HUDEP-2 (cell line): ENCODE measurements around the gene EMILIN3.

Experiments used
- DNase-seq, 76 experiments: peaks; one replicate each; lab custom pipeline; 2025; ENCODE audit not compliant: unreplicated experiment in 76 of 76; lab: John Stamatoyannopoulos, UW

EMILIN3 gene

DNA sequence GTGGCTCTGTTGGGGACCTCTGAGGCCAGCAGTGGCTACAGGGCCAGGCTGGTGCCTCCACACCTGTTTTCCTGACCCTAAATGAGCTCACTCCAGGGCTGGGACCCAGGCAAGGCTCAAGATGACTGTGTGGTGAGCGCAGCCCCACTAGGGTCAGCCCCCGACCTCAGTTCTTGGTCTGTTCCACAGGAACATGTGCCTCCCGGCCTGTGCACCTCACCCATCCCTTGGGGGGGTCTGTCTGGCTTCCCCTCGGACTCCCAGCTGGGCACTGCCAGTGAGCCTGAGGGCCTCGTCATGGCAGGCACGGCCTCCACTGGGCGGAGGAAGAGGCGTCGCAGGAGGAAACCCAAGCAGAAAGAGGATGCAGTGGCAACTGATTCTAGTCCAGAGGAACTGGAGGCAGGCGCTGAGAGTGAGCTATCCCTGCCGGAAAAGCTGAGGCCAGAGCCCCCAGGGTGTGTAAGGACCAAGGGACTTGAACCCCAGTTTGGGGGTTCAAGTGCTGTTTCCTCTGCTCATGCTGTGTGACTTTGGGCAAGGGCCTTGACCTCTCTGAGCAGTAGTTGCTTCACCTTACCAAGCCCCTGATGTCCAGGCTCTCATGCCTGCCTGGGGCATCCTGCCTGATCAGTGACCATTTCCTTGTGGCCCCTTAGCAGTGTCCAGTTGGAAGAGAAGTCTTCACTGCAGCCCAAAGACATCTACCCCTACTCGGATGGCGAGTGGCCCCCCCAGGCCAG is 18.0 kb downstream of the EMILIN3 start:
- DNase-seq, result no peak

DNA sequence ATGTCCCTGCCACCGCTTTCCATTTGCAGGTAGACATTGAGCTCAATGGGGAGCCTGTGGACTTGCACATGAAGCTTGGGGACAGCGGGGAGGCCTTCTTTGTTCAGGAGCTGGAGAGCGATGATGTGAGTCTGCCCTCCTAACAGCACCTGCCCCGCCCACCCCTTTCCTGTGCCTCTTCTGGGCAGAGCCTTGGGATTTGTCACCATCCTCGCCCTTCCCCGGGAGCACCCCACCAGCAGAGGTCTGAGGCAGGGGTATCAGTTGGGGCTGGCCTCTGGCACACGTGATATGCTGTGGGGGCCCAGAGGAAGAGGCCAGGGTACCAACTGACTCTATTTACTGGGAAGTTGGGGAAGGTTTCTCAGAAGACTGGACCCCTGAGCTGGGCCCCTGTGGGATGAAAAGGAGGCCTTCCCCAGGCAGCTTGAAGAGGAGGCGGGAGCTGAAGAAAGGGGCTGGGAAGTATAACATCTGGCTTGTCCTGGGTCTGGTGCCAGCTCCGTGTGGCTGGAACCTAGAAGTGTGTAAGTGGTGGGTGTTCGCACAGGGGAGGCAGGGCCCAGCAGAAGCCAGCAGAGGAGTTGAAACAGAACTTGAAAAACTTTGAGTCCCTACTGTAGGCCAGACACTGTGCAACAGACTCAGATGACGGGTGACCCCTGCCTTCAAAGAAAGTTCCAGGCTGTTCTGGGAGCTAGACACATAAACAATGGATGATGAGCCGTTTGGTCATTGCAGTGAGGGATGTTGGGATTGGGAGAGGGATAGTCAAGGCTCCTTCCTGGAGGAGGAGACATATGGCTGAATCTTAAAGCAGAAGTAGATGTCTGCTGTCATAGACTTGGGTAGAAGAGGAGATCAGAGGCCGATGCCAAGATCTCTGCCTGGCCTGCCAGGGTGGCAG is 18.8 kb downstream of the EMILIN3 start:
- DNase-seq, result no peak

DNA sequence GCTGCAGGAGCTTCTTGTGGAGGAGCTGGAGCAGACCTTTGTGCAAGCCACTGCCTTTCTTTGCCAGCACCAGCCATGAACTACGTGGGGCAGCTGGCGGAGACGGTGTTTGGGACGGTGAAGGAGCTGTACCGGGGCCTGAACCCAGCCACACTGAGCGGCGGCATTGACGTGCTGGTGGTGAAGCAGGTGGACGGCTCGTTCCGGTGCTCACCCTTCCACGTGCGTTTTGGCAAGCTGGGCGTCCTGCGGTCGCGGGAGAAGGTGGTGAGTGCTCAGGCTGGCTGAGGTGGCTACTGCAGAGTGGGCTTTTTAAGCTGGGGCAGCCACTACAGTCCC is 20.9 kb downstream of the EMILIN3 start:
- DNase-seq, result no peak

DNA sequence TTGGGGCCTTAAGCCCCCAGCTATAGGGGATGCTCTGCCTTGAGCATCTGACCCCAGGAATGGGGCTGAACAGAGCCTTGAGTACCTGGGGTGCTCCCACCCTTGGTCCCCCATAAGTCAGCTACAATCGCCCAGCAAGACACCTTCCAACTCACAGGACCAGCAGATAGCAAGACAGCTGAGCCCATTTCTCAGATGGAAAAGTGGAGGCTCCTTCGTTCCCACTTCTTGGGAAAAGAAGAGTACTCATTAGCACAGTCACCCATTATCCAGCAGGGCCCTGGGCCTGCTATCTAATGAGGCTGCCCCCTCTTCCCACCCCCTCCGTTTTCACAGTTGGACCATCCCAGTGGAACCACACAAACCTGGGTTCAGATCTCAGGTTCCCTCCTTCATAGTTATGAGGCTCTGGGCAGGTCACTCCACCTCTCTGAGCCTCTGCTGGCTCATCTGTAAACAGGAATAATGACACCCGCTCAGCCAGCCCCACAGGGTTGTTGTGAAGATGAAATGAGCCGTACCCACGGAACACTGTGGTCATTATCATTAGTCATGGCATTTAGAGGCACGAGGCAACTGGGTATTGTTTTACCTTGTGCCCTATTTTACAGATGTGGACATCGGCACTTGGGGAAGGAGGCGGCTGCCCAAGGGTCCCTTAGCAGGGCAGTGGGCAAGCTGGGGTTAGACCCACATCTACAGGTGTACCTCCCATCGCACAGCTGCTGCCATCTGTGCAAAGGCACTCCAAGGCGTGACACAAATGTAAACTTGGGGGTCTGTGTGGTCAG is 21.5 kb downstream of the EMILIN3 start:
- no peak for DNase-seq

DNA sequence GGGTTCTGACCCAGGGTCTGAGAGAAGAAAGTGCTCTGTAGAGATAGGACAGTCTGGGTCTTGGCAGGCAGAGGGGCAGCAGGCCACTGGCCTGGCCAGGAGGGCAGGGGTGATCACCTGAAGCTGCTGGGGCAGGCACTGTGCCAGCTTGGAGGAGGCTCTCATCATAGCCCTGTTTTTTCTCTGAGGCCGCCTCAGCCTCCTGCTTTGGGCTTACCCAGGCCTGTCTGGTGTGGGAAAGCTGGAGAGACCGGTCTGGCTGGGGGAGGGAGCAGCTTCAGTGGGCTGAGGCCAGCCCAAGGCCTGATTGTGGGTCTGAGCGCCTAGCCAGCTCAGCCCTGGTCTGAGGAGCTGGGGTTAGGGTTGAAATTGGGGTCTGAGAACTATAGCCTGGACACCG is 22.1 kb downstream of the EMILIN3 start:
- no peak for DNase-seq

DNA sequence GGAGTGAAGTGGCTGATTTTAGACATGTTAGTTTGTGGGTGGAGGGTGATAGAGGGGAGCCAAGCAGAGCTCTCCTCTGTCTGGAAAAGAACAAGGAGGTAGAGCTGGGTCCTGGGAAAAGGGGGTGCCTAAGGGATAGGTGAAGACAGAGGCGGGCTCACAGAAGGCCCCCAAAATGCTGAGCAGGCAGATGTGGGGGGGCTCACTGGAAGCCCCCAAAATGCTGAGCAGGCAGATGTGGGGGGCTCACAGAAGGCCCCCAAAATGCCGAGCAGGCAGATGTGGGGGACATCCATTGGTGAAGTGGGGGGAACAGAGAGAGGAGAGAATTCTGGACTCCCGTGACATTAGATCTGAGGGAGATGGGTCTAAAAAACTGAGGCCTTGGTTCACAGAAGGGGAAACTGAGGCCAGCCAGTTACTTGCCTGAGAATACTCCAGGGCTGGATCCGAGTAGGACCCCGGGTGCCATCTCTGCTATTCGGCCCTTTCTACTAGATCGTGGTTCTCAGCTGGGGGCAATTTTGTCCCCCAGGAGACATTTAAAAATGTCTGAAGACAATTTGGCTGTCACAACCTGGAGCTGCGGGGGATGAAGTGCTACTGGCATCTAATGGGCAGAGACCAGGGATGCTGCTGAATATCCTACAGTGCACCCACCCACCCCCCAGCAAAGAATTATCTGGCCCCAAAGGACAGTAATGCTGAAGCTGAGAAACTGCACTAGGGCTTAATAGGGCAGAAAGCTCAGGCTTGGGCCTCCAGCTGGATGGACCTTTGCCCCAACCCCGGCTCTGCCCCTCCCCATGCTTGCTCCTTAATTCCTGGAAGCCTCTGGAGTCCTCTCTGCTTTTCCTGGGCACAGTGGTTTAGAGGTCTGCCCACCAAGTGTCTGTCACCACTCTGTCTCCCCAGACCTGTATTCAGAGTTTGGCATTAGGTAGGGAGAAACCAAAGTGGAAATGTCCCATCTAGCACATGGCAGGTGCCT is 23.8 kb downstream of the EMILIN3 start:
- DNase-seq, result no peak

DNA sequence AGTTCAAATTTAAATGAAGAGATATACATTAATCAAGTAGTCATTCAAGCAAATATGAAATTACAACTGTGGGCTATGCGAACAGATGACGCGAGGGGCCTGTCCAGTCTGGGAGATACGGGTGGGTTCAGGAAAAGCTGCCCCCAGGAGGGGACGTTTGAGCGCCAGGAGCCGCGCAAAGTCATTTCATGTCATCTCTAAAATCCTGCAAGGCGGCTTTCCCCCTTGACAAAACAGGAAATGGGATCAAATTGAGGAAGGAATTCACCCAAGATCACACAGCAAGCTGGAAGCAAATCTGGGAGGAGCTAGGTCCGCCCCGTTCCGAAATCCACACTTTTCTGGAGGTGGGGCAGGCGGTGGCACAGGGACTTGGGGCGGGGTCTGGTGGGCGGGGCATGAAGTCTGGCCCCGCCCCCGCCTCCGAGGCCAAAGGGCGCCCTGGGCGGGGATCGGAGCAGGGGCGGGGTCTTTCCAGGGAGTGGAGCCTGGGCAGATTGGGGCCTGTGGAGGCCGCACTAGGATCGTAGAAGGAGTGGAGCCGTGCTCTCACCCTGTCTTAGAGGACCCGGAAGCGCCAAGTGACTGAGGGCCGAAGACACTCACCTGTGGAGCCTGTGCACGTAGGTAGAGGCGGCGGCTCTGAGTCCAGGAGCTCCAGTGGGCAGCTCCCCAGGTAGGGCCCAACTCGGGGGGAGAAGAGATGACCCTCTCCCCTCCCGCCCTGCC is 26.1 kb downstream of the EMILIN3 start, which contains the start of gene LPIN3:
Gene LPIN3 (plus strand): TSS at position 495 of the 729 bp plus-strand sequence. CDS start 4,983 bp downstream, outside the sequence.
- peak in 74 of 76 experiments; percentile 17 to 91 (median 76) for DNase-seq

DNA sequence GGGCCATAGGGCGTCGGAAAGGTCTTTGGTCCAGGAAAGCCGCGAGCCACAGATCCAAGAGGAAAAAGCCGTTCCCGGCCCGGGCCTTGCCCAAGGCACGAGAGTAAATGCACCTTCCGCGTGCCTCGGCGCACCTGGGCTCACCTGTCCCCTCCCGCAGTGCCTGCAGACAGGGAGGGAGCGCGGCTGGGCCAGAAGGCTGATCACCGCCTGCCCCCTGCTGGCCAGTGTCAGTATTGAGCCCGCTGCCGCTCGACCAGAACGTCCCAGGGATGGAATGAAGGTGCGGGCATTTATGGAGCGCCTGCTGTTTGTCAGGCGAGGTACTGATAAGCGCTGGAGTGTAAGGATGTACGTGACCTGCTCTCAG is 26.7 kb downstream of the EMILIN3 start:
- DNase-seq, result peak in 74 of 76 experiments; percentile 9 to 86 (median 65)

DNA sequence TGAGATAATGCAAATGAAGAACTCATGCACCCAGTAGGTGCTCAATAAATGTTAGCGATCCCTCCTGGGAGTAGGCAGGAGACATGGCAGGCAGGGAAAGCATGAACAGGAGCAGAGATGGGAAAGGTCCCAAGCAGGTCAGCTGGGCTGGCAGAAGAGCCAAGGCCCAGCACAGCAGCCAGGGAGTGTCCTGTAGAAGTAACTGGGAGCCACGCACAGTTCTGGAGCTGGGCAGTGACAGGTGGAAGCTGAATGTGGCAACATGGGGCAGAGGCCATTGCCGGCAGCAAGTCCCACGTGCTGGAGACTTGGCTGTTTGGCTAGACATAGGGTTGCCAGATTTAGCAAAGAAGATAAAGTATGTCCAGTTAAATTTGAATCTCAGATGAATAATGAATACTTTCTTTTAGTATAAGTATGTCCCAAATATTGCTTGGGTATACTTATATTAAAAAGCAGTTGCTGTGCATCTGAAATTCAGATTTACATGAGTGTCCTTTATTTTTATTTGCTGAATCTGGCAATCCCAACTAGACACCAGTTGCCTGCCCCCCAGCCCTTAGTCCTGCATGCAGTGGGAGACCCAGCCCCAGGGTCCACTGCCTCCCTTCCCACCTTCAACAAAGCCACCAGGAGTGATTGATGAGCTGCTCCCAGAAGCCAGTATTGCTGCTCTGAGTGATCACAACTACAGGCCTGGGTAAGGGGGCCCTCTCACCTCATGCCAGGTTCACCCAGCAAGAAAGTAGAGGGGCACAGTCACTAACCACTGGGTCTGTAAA is 29.7 kb downstream of the EMILIN3 start:
- no peak for DNase-seq

DNA sequence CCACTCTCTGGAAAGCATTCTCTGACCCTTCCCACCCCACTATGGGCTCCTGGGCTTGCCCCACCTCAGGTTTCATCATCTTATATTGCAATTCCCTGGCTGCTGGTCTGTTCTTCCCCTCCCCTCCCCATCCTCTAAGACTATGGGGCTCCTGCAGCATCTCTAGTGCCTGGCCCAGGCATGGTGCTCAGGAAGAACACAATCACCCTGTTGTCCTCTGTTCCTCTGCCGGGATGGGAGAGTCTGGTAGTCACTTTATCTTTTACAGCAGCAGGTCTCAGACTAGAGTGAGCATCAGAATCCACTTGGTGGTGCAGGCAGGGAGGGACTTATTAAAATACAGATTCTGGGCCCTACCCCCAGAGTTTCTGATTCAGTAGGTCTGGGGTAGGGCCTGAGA is 31.0 kb downstream of the EMILIN3 start:
- no peak for DNase-seq

DNA sequence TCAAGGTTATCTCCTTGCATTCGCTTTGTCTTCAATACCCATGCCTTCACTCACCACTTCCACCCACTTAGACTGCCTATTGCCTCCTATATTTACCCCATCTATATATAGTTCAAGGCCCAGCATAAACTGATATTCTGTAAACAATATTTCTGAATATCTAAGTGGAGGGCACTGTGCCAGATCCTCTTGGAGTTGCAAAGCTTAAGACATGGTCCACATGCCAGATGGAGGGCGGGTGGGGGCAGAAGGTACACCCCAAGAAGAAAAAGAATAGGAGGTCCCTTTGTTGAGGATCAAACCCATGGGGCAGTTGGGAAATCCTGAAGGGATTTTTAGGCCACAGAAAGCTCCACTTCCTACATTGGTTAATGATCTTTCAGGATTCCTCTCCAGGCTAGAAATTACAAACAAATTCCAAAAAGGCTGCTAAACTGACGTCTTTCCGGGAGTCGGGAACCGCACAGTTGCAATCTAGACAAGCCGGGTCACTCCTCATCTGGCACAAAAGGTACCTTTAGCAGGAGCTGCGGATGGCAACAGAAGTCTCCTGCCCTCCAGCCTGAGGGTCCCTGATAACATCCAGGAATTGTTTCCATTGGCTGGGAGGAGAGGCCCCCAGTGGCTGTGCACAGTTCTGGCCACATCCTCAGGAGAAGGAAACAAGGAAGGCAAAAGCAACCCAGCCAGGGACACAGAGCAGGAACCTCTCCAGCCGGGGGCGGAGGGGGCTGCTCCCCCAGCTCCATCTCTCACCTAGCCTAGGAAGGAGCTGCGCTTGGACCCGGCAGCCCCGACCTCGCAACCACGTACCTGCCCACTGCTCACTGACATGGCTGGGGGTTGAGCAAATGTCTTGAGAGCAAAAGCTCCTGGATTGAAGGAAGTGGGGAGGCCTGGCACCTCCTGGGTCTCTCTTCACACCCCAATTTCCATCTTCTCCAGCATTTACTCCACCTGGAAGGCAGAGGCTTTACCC is 31.9 kb downstream of the EMILIN3 start:
- no peak for DNase-seq

DNA sequence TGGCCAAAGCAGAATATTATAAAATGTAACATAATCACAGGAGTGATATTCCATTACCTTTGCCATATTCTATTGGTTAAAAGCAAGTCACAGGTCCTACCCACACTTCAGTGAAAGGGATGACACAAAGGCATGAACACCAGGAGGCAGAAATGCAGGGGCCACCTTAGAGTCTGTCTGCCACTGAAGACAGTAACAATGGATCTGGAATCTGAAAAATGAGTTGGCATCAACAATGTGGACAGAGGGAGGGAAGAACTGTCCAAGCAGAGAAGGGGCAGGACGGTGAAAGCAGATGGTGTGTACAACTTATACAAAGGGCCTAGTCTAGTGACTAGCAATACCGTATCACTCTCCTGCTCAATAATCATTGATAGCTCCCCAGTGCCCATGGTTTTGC is 32.6 kb downstream of the EMILIN3 start:
- DNase-seq, result no peak

DNA sequence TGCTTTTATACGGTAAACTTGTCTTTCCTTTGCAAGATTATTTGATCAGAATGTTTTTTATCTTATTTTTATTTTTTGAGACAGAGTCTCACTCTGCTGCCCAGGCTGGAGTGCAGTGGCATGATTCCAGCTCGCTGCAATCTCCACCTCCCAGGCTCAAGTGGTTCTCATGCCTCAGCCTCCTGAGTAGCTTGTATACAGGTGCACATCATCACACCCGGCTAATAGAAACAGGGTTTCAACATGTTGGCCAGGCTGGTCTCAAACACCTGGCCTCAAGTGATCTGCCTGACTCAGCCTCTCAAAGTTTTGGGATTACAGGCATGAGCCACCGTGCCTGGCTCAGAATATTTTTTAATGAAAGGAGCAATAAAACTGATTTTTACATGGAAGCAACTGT is 34.9 kb downstream of the EMILIN3 start:
- DNase-seq, result no peak

DNA sequence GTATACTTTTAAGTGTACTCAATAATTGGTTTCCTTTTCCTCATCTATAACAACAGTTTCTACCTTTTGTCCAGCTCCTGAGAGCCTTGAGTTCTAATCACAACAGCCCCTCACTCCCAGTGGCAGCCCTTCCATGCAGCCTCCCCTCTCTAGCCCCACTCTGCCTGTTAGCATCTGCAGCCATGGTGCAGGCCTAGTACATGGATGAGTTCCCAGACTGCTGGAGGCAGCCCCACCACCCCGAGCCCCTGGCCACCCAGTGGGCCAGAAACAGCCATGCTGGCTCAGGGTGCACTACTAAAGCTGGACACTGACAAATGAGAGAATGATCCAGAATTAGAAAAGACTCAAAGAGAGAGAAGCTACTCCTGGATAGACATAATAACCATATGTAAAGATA is 35.7 kb downstream of the EMILIN3 start:
- no peak for DNase-seq

DNA sequence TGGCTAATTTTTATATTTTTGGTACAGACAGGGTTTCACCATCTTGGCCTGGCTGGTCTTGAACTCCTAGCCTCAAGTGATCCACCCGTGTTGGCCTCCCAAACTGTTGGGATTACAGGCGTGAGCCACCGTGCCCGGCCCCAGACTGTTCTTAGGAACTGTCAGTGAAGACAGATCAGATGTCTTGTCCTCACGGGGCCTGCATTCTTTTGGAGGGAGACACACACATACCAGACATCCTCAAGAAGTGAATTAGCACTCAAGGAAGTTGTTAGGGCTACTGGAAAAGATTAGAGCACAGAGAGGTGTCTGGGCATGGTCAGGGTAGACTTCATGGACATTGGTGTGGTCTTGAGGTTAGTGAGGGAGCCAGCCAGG is 36.3 kb downstream of the EMILIN3 start:
- DNase-seq, result no peak

DNA sequence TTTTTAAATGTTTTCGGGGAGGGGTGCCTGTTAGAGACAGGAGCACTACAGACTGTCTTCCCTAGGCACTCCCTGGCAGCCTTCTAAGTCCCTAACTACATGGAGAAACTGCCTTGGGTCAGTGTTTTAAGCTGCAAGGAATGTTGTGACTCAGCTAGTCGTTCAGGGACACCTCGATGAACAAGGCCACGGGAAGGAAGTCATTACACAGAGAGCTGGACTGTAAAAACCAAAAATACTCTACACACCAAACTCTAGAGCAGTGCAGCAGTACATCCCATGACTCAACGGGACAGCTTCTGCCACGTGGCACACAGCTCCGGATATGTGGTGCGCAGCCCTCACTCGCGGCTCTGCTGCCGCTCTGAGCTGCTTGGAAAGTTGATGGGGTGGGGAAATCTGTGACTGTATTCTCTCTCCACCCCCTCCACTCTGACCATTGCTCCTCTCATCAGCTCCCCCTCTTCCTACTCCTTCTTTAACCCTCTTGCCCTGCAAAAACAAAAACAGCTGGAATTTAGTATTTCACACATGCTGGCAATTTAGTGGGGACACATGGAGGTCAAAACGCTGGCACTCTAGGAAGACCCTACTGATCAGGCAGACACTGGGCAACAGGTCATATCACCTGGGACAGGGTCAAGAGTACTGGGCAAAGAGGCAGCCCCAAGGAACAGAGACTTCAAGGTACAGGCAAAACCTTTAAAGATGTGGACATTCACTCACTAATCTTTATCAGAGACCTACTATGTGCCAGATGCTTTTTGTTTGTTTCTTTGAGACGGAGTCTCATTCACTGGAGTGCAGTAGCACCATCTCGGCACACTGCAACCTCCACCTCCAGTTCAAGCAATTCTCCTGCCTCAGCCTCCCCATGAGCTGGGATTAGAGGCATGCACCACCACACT is 36.9 kb downstream of the EMILIN3 start:
- no peak for DNase-seq
